Testis (tissue), 2 donors: Measurements from ENCODE around the gene PPP1R1A.

ENCODE experiments used
- POLR2A ChIP-seq: fragments of 450-650 bp; IDR thresholded peaks from one replicate; pipeline ENCODE4 v1.6.1; 2017; ENCODE audit warnings: antibody characterized with exemption, mild to moderate bottlenecking, moderate library complexity
- TF ChIP-seq, protein P1 (sequence below), 3 experiments: fragments of 450-650 bp in 2 of 3; fragments of 200-600 bp in 1 of 3; sonication (generic) in 1 of 3; IDR thresholded peaks; one replicate each; pipeline ENCODE4 v1.5.1; 2016 to 2019; ENCODE audit warnings: antibody characterized with exemption in 3 of 3, mild to moderate bottlenecking in 2 of 3, moderate library complexity in 1 of 3

DNA sequence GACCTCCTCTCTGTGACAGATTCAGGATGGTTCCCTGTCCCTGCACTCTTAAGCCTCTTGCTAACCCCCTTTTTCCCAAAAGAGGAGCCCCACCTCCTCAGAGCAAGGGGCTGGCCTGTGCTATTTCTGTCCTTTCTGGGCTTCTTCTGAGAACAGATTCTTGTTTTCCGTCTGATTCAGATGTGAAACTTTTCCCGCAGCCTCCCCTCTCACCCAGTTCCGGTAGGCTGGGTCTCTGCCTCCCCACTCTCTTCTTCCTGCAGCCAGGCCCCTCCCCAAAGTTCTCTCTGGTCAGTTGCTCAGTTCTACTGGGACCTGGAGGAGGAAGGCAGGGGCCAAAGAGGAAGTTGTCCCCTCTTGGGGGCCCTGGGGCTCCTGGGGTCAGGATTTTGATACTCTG, 27.3 kb downstream of the PPP1R1A start:
- TF ChIP-seq, protein P1, sequence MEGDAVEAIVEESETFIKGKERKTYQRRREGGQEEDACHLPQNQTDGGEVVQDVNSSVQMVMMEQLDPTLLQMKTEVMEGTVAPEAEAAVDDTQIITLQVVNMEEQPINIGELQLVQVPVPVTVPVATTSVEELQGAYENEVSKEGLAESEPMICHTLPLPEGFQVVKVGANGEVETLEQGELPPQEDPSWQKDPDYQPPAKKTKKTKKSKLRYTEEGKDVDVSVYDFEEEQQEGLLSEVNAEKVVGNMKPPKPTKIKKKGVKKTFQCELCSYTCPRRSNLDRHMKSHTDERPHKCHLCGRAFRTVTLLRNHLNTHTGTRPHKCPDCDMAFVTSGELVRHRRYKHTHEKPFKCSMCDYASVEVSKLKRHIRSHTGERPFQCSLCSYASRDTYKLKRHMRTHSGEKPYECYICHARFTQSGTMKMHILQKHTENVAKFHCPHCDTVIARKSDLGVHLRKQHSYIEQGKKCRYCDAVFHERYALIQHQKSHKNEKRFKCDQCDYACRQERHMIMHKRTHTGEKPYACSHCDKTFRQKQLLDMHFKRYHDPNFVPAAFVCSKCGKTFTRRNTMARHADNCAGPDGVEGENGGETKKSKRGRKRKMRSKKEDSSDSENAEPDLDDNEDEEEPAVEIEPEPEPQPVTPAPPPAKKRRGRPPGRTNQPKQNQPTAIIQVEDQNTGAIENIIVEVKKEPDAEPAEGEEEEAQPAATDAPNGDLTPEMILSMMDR (IDR thresholded peaks at IDR 0.05): no peak
- no peak for TF ChIP-seq POLR2A
